Testis (tissue), 3 donors: ENCODE data around the gene CNPY1. TPM values are rescaled to one million over a fixed set of nuclear protein-coding genes. Genes with fewer than 3 reads are reported as not detected.

Experiments used
- DNase-seq: peaks from one replicate; pipeline ENCODE4 v3.0.0-alpha.2; 2019
- H3K27ac ChIP-seq, 2 donors: fragments of 200-600 bp; sonication (generic); one replicate each; pipeline ENCODE4 v1.5.1; 2019
- H3K27me3 ChIP-seq: fragments of 200-600 bp; sonication (generic); one replicate; pipeline ENCODE4 v1.5.1; 2019
- H3K36me3 ChIP-seq: fragments of 200-600 bp; sonication (generic); one replicate; pipeline ENCODE4 v1.5.1; 2017; ENCODE audit warnings: low read depth; ENCODE audit errors: missing control alignments
- H3K4me1 ChIP-seq: fragments of 200-600 bp; sonication (generic); one replicate; pipeline ENCODE4 v1.5.1; 2019
- H3K4me3 ChIP-seq, 2 donors: fragments of 200-600 bp; sonication (generic); one replicate each; pipeline ENCODE4 v1.5.1; 2017 to 2019
- H3K9me3 ChIP-seq: fragments of 200-600 bp; sonication (generic); one replicate; pipeline ENCODE4 v1.5.1; 2017
- CTCF ChIP-seq, 3 experiments: fragments of 450-650 bp in 2 of 3; fragments of 200-600 bp in 1 of 3; sonication (generic) in 1 of 3; IDR thresholded peaks; one replicate each; pipeline ENCODE4 v1.5.1; 2016 to 2019; ENCODE audit warnings: antibody characterized with exemption in 3 of 3, mild to moderate bottlenecking in 2 of 3, moderate library complexity in 1 of 3
- POLR2A ChIP-seq: fragments of 450-650 bp; IDR thresholded peaks from one replicate; pipeline ENCODE4 v1.6.1; 2017; ENCODE audit warnings: antibody characterized with exemption, mild to moderate bottlenecking, moderate library complexity
- WGBS, 2 donors: methylation state at CpG; one replicate each; pipeline ENCODE4 v1.1.5; 2018; 5-methylcytosine and 5-hydroxymethylcytosine counted together
- intact Hi-C: fragments of 100-400 bp; cut with DNase I; formaldehyde crosslinking; loops from one replicate; pipeline ENCODE4 v1.15.1; 2023; ENCODE audit warnings: low total_unique reads
- polyA plus RNA-seq: library from polyadenylated mRNA; stranded (reverse); fragments of 350-450 nt; fragmentation: Illumina TruSeq; extraction: RNeasy Lipid Tissue Mini Kit (QIAGEN cat#74804); gene quantifications from one replicate; pipeline ENCODE4 v1.2.3, GENCODE V29; 2014; ENCODE audit warnings: low read depth, low replicate concordance; ENCODE audit not compliant: insufficient read depth
- total RNA-seq, 2 donors: library from RNA; depleted of rRNA; stranded (reverse); fragments of >200 nt; gene quantifications; one replicate each; pipeline ENCODE4 v1.2.3, GENCODE V29; 2016

Gene CNPY1
- total and polyA plus RNA-seq, 3 donors from 2014 or later, result 0.25 to 0.47 (median 0.31) TPM

- intact Hi-C loops, result no loop called here
- H3K36me3 ChIP-seq, result no peaks in the 10 kb centered on the region
- DNase-seq, result peak; percentile 31
- no peak for TF ChIP-seq CTCF (IDR thresholded peaks at IDR 0.05)
- TF ChIP-seq POLR2A, result no peak
- H3K4me3 ChIP-seq, result no peak overlapping the region
- H3K27me3 ChIP-seq, result no peaks in the 10 kb centered on the region
- H3K4me1 ChIP-seq, result peaks cover 3% of the 10 kb centered on the region
- H3K9me3 ChIP-seq, result no peaks in the 10 kb centered on the region
- 73 to 80% methylated on average over 21 of the region's 21 CpGs for WGBS, 2 donors
- no peak overlapping the region for H3K27ac ChIP-seq
Measured at GRCh38 chr7:155543011-155543876, 3.1 kb downstream of the CNPY1 start.

DNA sequence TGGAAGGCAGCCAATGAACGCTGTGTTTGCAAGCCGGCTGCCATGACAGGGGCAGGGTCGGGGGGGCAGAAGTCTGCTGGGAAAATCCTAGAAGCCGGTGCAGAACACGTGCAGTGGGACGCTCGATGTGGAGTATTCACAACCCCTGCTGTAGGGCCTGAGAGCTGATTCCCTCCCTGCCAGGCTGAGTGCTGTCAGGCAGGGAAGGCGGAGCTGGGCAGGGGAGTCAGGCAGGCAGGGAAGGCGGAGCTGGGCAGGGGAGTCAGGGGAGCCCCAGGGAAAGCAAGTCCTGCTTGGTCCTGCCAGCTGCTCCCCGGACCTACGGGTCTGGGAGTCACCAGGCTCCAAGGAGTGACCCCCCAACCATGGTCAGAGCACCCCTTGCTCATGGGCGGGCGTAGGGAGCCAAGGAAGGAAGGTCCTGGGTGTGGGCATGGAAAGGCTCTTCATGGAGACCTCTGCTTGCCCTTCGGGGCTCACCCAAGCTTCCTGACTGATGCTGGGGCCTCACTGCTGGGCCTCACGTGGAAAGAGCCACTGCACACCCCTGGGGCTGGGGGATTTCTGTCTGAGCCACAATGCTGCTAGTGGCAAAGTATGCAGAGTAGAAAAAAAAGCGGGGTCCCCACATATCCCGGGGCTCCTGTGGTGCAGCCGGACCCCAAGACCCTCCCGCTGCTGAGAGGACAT, 4.2 kb downstream of the CNPY1 start:
- DNase-seq, result no peak
- WGBS, 2 donors, result 79 to 80% methylated on average over 10 to 19 of the region's 19 CpGs
- Histone ChIP-seq H3K27me3 (no peaks in the 10 kb centered on the region), H3K4me1 (peaks cover 3% of the 10 kb centered on the region), H3K36me3 (no peaks in the 10 kb centered on the region), H3K9me3 (no peaks in the 10 kb centered on the region), H3K27ac (no peak overlapping the region), H3K4me3 (no peak overlapping the region)
- no peak for TF ChIP-seq CTCF (IDR thresholded peaks at IDR 0.05)
- TF ChIP-seq POLR2A, result no peak
- intact Hi-C loops, result no loop called here

DNA sequence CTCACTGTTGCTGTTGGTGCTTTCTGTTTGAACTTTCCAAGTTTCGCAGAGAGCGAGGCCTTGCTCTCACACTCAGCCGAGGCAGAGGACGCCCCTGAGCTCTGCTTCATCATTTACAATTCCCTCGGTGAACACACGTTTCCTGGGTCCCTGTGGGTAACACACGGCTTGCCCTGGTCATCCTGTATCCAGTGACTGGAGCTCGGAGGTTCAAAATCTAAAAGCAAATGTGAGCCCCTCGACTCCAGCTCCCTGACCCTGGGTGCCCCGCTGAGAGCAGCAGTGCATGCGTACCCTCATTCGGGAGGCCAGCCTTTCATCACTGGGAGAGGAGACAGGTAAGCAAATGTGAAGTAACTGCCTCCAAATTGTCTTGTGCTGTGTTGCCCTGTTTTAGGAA, 5.8 kb downstream of the CNPY1 start:
- no peak overlapping the region for H3K4me3 ChIP-seq
- no peaks in the 10 kb centered on the region for H3K9me3 ChIP-seq
- peaks cover 3% of the 10 kb centered on the region for H3K4me1 ChIP-seq
- DNase-seq, result no peak
- H3K27me3 ChIP-seq, result no peaks in the 10 kb centered on the region
- no peaks in the 10 kb centered on the region for H3K36me3 ChIP-seq
- H3K27ac ChIP-seq, result no peak overlapping the region
- TF ChIP-seq POLR2A (no peak), CTCF (IDR thresholded peaks at IDR 0.05) (no peak)
- intact Hi-C loops, result no loop called here
- 83 to 85% methylated on average over 12 of the region's 12 CpGs for WGBS, 2 donors

DNA sequence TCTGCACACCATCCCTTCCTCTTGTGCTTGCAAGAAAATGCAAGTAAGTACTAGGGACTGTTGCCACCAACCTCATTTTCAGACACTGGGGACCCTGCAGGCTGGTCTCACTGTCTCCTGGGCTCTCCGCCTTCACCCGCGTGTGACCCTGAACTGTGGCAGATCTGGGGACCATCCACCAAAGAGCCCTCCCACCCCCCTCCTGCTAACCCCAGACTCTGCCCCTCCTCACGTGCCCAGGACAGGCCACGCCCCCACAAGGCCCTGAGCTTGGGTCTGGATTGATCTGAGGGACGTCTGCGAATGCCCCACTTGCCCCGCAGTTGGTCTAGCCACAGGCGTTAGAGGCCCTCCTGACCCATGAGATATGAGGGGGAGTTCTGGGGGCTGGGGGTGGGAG, 8.1 kb downstream of the CNPY1 start:
- no peak overlapping the region for H3K27ac ChIP-seq
- intact Hi-C loops, result no loop called here
- H3K27me3 ChIP-seq, result no peaks in the 10 kb centered on the region
- no peaks in the 10 kb centered on the region for H3K9me3 ChIP-seq
- DNase-seq, result no peak
- TF ChIP-seq CTCF (IDR thresholded peaks at IDR 0.05) (no peak), POLR2A (no peak)
- H3K4me1 ChIP-seq, result peaks cover 8% of the 10 kb centered on the region
- no peaks in the 10 kb centered on the region for H3K36me3 ChIP-seq
- WGBS, 2 donors, result 62 to 67% methylated on average over 3 to 9 of the region's 9 CpGs
- no peak overlapping the region for H3K4me3 ChIP-seq
